CD4-positive, alpha-beta T cell treated with Interleukin-2 at 100 ng/mL for 4 hours (primary cell): ENCODE measurements around the gene CLIC5.

Experiments
- DNase-seq: peaks from one replicate; pipeline ENCODE4 v3.0.0-alpha.2; 2020; ENCODE audit warnings: low spot score

Gene CLIC5

GRCh38 chr6:45838451-45838850, 177.2 kb downstream of the CLIC5 start:
- no peak for DNase-seq

- DNase-seq, result no peak
These were observed 178.0 kb downstream of the CLIC5 start for GRCh38 chr6:45837541-45838200.

DNA sequence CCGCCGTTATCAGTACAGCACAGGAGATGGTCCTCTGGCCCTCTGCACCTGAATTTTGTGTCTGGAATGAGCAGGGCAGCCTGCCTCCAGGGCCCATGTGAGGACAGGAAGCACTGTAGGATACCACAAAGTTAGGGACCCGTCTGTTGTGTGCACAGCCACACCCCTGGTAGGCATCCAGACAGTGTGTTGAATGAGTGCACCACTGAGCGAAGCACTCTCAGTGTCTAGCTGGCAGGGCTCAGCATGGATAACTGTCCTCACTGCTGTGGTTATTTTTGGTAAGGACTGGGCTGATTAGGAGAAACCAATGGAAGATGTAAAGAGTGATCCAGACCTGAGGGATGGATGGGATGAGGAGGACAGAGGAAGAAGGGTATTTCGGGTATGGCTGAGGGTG, 178.7 kb downstream of the CLIC5 start:
- no peak for DNase-seq

GRCh38 chr6:45836438-45836824, 179.2 kb downstream of the CLIC5 start:
- no peak for DNase-seq

DNA sequence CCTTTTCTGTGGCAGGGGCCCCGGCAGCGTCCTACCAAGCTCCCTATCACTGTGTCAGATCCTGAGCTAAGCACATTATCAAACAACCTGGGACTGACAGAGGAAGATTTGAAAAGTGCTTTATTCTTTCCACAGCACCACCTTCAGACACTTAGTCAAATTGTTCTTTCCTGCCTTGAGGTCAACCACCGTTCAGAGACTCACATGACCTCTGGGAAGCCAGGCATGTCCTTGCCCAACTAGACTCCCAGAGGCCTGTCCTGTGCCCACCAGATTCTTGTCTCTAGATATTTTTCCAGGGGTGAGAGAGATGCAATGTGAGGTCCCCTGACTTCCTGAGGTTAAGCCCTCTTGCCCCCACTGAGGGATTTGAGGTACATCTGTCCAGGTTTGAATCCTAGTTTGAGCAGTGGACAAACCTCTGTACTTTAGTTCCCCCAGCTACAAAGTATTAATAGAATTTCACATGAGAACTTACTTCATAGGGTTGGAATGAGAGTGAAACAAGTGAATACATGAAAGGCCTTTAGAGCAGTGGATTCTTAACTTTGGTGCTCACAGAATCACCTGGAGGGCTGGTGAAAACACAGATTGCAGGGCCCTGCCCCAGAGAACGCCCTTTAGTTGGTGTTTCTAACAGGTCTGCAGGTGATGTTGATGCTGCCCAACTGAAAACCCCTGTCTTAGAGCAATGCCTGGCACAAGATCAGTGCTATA, 179.8 kb downstream of the CLIC5 start:
- DNase-seq, result no peak

GRCh38 chr6:45832063-45832462, 183.6 kb downstream of the CLIC5 start:
- DNase-seq, result no peak
